Naive thymus-derived CD4-positive, alpha-beta T cell (primary cell): ENCODE data around the gene SENP3. TPM values are rescaled to one million over a fixed set of nuclear protein-coding genes. Genes with fewer than 3 reads are reported as not detected.
"Not testable (repeated sequence)": the region's sequence is repeated elsewhere in the genome, so short reads cannot be mapped to it uniquely, and the experiment has no call there.

Experiments used
- ATAC-seq: fragments of 150-1000 bp; cut with Tn5 transposase; 2 replicates; pipeline ENCODE4 v1.10.0; 2021; ENCODE audit warnings: mild to moderate bottlenecking, moderate library complexity
- CTCF ChIA-PET: fragments of 350-600 bp; sonication (Branson Sonifier 250); formaldehyde crosslinking; loops from one replicate; lab custom pipeline; 2021; ENCODE audit warnings: antibody characterized with exemption; lab: Charles Lee
- POLR2A ChIA-PET: fragments of 350-600 bp; sonication (Branson Sonifier 250); formaldehyde crosslinking; loops from one replicate; lab custom pipeline; 2021; ENCODE audit warnings: antibody characterized with exemption, inconsistent platforms; lab: Charles Lee
- DNase-seq, 9 donors: peaks; one replicate each; pipeline versions ENCODE4 v3.0.0 to v3.0.0-alpha.2; 2020 to 2022; ENCODE audit warnings: mixed read lengths in 1 of 9
- H3K27ac ChIP-seq: one replicate; pipeline ENCODE4 v1.7.0; 2013; ENCODE audit warnings: mild to moderate bottlenecking, low read depth, low read length, moderate library complexity
- H3K27me3 ChIP-seq, 2 donors: one replicate each; pipeline ENCODE4 v1.7.0; 2013; ENCODE audit warnings: low read length in 2 of 2, mild to moderate bottlenecking in 2 of 2, moderate library complexity in 2 of 2; ENCODE audit not compliant: control insufficient read depth in 2 of 2, insufficient read depth in 2 of 2
- H3K36me3 ChIP-seq, 3 experiments: 1 replicate in 2 of 3; 2 replicates in 1 of 3; pipeline ENCODE4 v1.7.0; 2013; ENCODE audit warnings: low read length in 3 of 3, mild to moderate bottlenecking in 3 of 3, moderate library complexity in 1 of 3; ENCODE audit not compliant: insufficient read depth in 3 of 3, control insufficient read depth in 2 of 3
- H3K4me1 ChIP-seq, 2 donors: one replicate each; pipeline ENCODE4 v1.7.0; 2013; ENCODE audit warnings: low read length in 2 of 2, mild to moderate bottlenecking in 2 of 2, moderate library complexity in 1 of 2; ENCODE audit not compliant: control insufficient read depth in 2 of 2, insufficient read depth in 2 of 2
- H3K4me3 ChIP-seq: 2 replicates; pipeline ENCODE4 v1.7.0; 2013; ENCODE audit warnings: mild to moderate bottlenecking, low read length
- H3K9me3 ChIP-seq, 3 experiments: 1 replicate in 2 of 3; 2 replicates in 1 of 3; pipeline ENCODE4 v1.7.0; 2013; ENCODE audit warnings: low read length in 3 of 3; ENCODE audit not compliant: control insufficient read depth in 2 of 3
- H3K27ac Mint-ChIP-seq, 9 donors: one replicate each; pipeline ENCODE4 v1.8.0; 2020 to 2022; ENCODE audit warnings: mixed read lengths in 9 of 9, mild to moderate bottlenecking in 8 of 9, moderate library complexity in 5 of 9, inconsistent platforms in 2 of 9
- H3K27me3 Mint-ChIP-seq, 5 donors: one replicate each; pipeline ENCODE4 v1.8.0; 2021 to 2022; ENCODE audit warnings: mixed read lengths in 5 of 5, mild to moderate bottlenecking in 1 of 5
- H3K36me3 Mint-ChIP-seq, 5 donors: one replicate each; pipeline ENCODE4 v1.8.0; 2020 to 2022; ENCODE audit warnings: mixed read lengths in 5 of 5, mild to moderate bottlenecking in 3 of 5, inconsistent platforms in 1 of 5
- H3K4me1 Mint-ChIP-seq, 7 donors: one replicate each; pipeline ENCODE4 v1.8.0; 2020 to 2022; ENCODE audit warnings: mixed read lengths in 7 of 7, mild to moderate bottlenecking in 3 of 7, inconsistent platforms in 1 of 7
- H3K4me3 Mint-ChIP-seq, 10 donors: one replicate each; pipeline ENCODE4 v1.8.0; 2020 to 2022; ENCODE audit warnings: mild to moderate bottlenecking in 10 of 10, mixed read lengths in 10 of 10, moderate library complexity in 6 of 10, inconsistent platforms in 2 of 10
- H3K9me3 Mint-ChIP-seq, 11 donors: one replicate each; pipeline ENCODE4 v1.8.0; 2020 to 2022; ENCODE audit warnings: mixed read lengths in 11 of 11, mild to moderate bottlenecking in 4 of 11, inconsistent platforms in 1 of 11, moderate library complexity in 1 of 11
- intact Hi-C, 2 donors: fragments of 100-400 bp; cut with micrococcal nuclease; formaldehyde crosslinking; loops; one replicate each; pipeline ENCODE4 v1.15.1; 2023
- polyA plus RNA-seq, 2 donors: library from polyadenylated mRNA; unstranded; fragments of 300-500 nt; fragmentation: Illumina TruSeq; gene quantifications; one replicate each; pipeline ENCODE4 v1.2.3, GENCODE V29; 2021
- total RNA-seq, 6 experiments: library from RNA in 5 of 6; stranded (reverse) in 5 of 6; gene quantifications; 1 replicate in 5 of 6; 2 replicates in 1 of 6; pipeline ENCODE4 v1.2.3 and lab custom pipeline; 2021 to 2026

Gene SENP3
- total and polyA plus RNA-seq, 7 experiments from 2014 or later: 13.2 to 43.8 (median 36.1) TPM

- Mint-ChIP-seq H3K4me3 (no peak overlapping the region), H3K36me3 (peaks cover 10 to 42% (median 24%) of the 10 kb centered on the region in 5 donors), H3K4me1 (peaks cover 0 to 3% (median 0%) of the 10 kb centered on the region in 7 donors), H3K27ac (peak overlapping the region in 2 of 9 donors; percentile 36 to 51), H3K27me3 (no peaks in the 10 kb centered on the region), H3K9me3 (no peaks in the 10 kb centered on the region)
- POLR2A ChIA-PET: interaction anchor here (1.5 kb wide), 1 partner anchor 41 kb away, joined by 4 read pairs; no protein-coding TSS in a partner anchor
- no peak overlapping the region for H3K4me3 ChIP-seq
- CTCF ChIA-PET: interaction anchor here (0.6 kb wide), 1 partner anchor 15 kb away, joined by 3 read pairs; no protein-coding TSS in a partner anchor
- peaks cover 24 to 85% (median 33%) of the 10 kb centered on the region in 3 experiments for H3K36me3 ChIP-seq
- no peaks in the 10 kb centered on the region for H3K9me3 ChIP-seq
- ATAC-seq: no peak
- intact Hi-C loops: no loop called here
- no peaks in the 10 kb centered on the region for H3K27me3 ChIP-seq
- DNase-seq: no peak
- no peak overlapping the region for H3K27ac ChIP-seq
- H3K4me1 ChIP-seq: peaks cover 0 to 3% of the 10 kb centered on the region in 2 donors
Measured at GRCh38 chr17:7591596-7591995, 29.9 kb downstream of the SENP3 start.

- Histone ChIP-seq H3K27ac (no peak overlapping the region), H3K4me3 (no peak overlapping the region), H3K36me3 (peaks cover 24 to 83% (median 37%) of the 10 kb centered on the region in 3 experiments), H3K4me1 (peaks cover 0 to 3% of the 10 kb centered on the region in 2 donors), H3K9me3 (no peaks in the 10 kb centered on the region), H3K27me3 (no peaks in the 10 kb centered on the region)
- peaks cover 13 to 38% (median 28%) of the 10 kb centered on the region in 5 donors for H3K36me3 Mint-ChIP-seq
- no peak for ATAC-seq
- peak overlapping the region in 1 of 9 donors; percentile 36 for H3K27ac Mint-ChIP-seq
- POLR2A ChIA-PET: no interaction called here
- no peaks in the 10 kb centered on the region for H3K27me3 Mint-ChIP-seq
- CTCF ChIA-PET: interaction anchor here (0.6 kb wide), 1 partner anchor 57 kb away, joined by 3 read pairs; no protein-coding TSS in a partner anchor
- H3K9me3 Mint-ChIP-seq: no peaks in the 10 kb centered on the region
- peak overlapping the region in 1 of 10 donors; percentile 20 for H3K4me3 Mint-ChIP-seq
- peaks cover 0 to 3% (median 0%) of the 10 kb centered on the region in 7 donors for H3K4me1 Mint-ChIP-seq
- DNase-seq: no peak
- intact Hi-C loops: no loop called here
Measured at GRCh38 chr17:7592422-7593021, 30.8 kb downstream of the SENP3 start.

GRCh38 chr17:7593296-7593695 lies 31.6 kb downstream of the SENP3 start:
- Mint-ChIP-seq H3K27ac (peak overlapping the region in 2 of 9 donors; percentile 74 to 77), H3K27me3 (no peaks in the 10 kb centered on the region), H3K9me3 (no peaks in the 10 kb centered on the region), H3K4me3 (no peak overlapping the region), H3K36me3 (peaks cover 11 to 38% (median 28%) of the 10 kb centered on the region in 5 donors), H3K4me1 (peaks cover 0 to 3% (median 0%) of the 10 kb centered on the region in 7 donors)
- ATAC-seq (no peak), DNase-seq (no peak)
- ChIA-PET POLR2A (no interaction called here), CTCF (no interaction called here)
- Histone ChIP-seq H3K36me3 (peaks cover 24 to 77% (median 33%) of the 10 kb centered on the region in 3 experiments), H3K9me3 (no peaks in the 10 kb centered on the region), H3K27me3 (no peaks in the 10 kb centered on the region), H3K4me1 (peaks cover 0 to 3% of the 10 kb centered on the region in 2 donors), H3K4me3 (no peak overlapping the region), H3K27ac (no peak overlapping the region)
- intact Hi-C loops: no loop called here

GRCh38 chr17:7597561-7597960 lies 35.8 kb downstream of the SENP3 start:
- intact Hi-C loops, H3K27me3 Mint-ChIP-seq, ATAC-seq, DNase-seq, H3K27ac ChIP-seq, H3K4me1 ChIP-seq, H3K4me3 Mint-ChIP-seq, H3K9me3 ChIP-seq, H3K4me1 Mint-ChIP-seq, H3K9me3 Mint-ChIP-seq, POLR2A ChIA-PET, H3K27ac Mint-ChIP-seq, H3K27me3 ChIP-seq, H3K4me3 ChIP-seq: not testable (repeated sequence)
- peaks cover 14 to 43% (median 31%) of the 10 kb centered on the region in 5 donors for H3K36me3 Mint-ChIP-seq
- H3K36me3 ChIP-seq: peaks cover 23 to 86% (median 24%) of the 10 kb centered on the region in 3 experiments
- CTCF ChIA-PET: interaction anchor here (0.5 kb wide), 1 partner anchor 84 kb away, joined by 3 read pairs; no protein-coding TSS in a partner anchor

- Histone ChIP-seq H3K27me3 (no peaks in the 10 kb centered on the region), H3K4me1 (no peaks in the 10 kb centered on the region), H3K9me3 (no peaks in the 10 kb centered on the region), H3K27ac (no peak overlapping the region), H3K4me3 (no peak overlapping the region), H3K36me3 (peaks cover 5 to 42% (median 9%) of the 10 kb centered on the region in 3 experiments)
- ChIA-PET CTCF (interaction anchor here (0.6 kb wide), 1 partner anchor 119 kb away, joined by 3 read pairs; no protein-coding TSS in a partner anchor), POLR2A (interaction anchor here (0.8 to 1.5 kb wide), 2 partner anchors 8 to 25 kb away, joined by 3 to 4 read pairs; no protein-coding TSS in a partner anchor)
- Mint-ChIP-seq H3K9me3 (no peaks in the 10 kb centered on the region), H3K4me1 (peaks cover 10 to 34% (median 23%) of the 10 kb centered on the region in 7 donors), H3K4me3 (no peak overlapping the region), H3K27me3 (no peaks in the 10 kb centered on the region), H3K36me3 (peaks cover 7 to 30% (median 16%) of the 10 kb centered on the region in 5 donors), H3K27ac (peak overlapping the region in 1 of 9 donors; percentile 4)
- intact Hi-C loops: no loop called here
- ATAC-seq (no peak), DNase-seq (no peak)
Measured at GRCh38 chr17:7606280-7606679, 44.6 kb downstream of the SENP3 start.

DNA sequence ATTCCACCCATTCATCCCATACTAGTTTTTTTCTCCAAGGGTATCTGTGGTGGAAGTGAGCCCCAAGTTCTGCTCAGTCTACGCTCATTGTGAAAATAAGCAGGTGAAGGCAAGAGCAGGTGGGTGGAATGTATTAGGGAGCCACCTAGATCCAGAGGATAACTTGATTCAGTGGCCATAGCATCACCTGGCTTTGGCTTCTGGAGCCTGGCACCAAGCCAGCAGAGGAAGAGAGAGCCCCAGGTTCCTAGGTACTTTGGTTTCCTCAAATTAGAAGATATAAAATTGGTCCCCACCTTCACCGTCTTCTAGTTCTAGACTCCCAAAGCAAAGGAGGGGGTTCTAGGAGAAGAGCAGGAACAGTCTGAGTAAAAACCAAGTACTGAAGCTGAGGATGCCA lies 48.9 kb downstream of the SENP3 start:
- Mint-ChIP-seq H3K9me3 (no peaks in the 10 kb centered on the region), H3K4me3 (peak overlapping the region in 2 of 10 donors; percentile 18 to 23), H3K36me3 (peaks cover 0 to 12% (median 0%) of the 10 kb centered on the region in 5 donors), H3K27me3 (peaks cover 0 to 2% (median 0%) of the 10 kb centered on the region in 5 donors), H3K27ac (peak overlapping the region in 2 of 9 donors; percentile 33 to 39), H3K4me1 (peaks cover 32 to 60% (median 49%) of the 10 kb centered on the region in 7 donors)
- Histone ChIP-seq H3K36me3 (peaks cover 0 to 7% (median 2%) of the 10 kb centered on the region in 3 experiments), H3K4me1 (peaks cover 16 to 27% of the 10 kb centered on the region in 2 donors), H3K9me3 (no peaks in the 10 kb centered on the region), H3K27me3 (no peaks in the 10 kb centered on the region), H3K27ac (no peak overlapping the region), H3K4me3 (no peak overlapping the region)
- intact Hi-C loops: loop anchor here (5.0 kb wide), 2 partner anchors 38 to 228 kb away; partner anchors contain the start of gene TNK1 (in 1 of the 2)
- DNase-seq (no peak), ATAC-seq (no peak)
- CTCF ChIA-PET: no interaction called here
- POLR2A ChIA-PET: interaction anchor here (0.6 to 1.0 kb wide), 3 partner anchors 11 to 268 kb away, joined by 3 read pairs; no protein-coding TSS in a partner anchor
